Measurements from ENCODE around the gene PDGFC.

Gene PDGFC

GRCh38 chr4:156729416-156729815, 242.2 kb downstream of the PDGFC start:
- no peak for DNase-seq

- no peak for DNase-seq
Observed at GRCh38 chr4:156725257-156725656, 246.3 kb downstream of the PDGFC start.

- no peak for DNase-seq
Observed at GRCh38 chr4:156723951-156724668, 247.5 kb downstream of the PDGFC start.

DNA sequence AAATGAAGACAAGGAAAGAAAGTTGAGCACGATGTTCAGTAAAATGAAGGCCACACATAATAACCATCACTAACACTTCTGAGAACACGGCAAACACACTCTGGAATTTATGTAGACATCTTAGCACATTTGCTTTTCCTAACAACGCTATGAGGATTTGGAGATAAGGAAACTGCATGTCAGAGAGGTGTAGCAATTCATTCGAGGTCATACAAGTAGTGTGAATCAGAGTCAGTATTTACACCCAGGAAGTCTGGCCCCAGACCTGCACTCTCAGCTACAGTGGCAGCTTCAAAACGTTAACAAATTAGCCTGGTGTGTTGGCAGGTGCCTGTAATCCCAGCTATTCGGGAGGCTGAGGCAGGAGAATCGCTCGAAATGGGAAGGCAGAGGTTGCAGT, 253.4 kb downstream of the PDGFC start:
- no peak for DNase-seq

DNA sequence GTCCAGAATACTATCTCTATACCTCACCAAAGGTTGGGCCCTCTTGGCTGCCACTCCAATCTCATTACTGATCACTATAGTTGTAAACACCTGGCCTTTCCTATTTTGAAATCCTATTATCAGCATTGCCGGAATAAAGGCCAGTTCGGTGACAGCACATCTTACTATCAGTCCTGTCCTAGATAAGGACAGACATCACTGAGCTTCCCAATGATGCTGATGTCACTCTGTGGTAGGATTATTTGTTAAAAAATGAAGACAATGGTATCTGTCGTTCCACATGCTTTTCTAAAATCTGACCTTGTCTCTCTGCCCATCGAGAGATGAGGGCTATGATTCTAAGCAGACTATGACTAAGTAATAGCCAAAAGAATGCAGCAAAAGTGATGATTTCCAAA, 260.4 kb downstream of the PDGFC start:
- no peak for DNase-seq
